Psoas muscle (tissue), 8 donors: ENCODE data around the gene EVI2B. TPM values are rescaled to one million over a fixed set of nuclear protein-coding genes. Genes with fewer than 3 reads are reported as not detected.

ENCODE experiments used
- ATAC-seq, 4 donors: fragments of 200-7000 bp; cut with Tn5 transposase; one replicate each; pipeline ENCODE4 v1.9.1; 2020; ENCODE audit warnings: moderate library complexity in 3 of 4, mild to moderate bottlenecking in 2 of 4
- DNase-seq, 2 donors: peaks; one replicate each; pipeline ENCODE4 v3.0.0-alpha.2; 2020
- H3K27ac ChIP-seq: fragments of 200-600 bp; one replicate; pipeline ENCODE4 v1.8.0; 2022
- H3K27me3 ChIP-seq, 3 donors: fragments of 200-600 bp in 1 of 3; one replicate each; pipeline versions ENCODE4 v1.6.1 to v1.8.0; 2013 to 2022; ENCODE audit warnings: low read length in 2 of 3, mild to moderate bottlenecking in 2 of 3, moderate library complexity in 1 of 3; ENCODE audit not compliant: insufficient read depth in 3 of 3
- H3K36me3 ChIP-seq, 2 donors: fragments of 200-600 bp in 1 of 2; one replicate each; pipeline versions ENCODE4 v1.6.1 to v1.8.0; 2013 to 2022; ENCODE audit warnings: low read depth in 1 of 2, mild to moderate bottlenecking in 1 of 2, moderate library complexity in 1 of 2; ENCODE audit not compliant: insufficient read depth in 1 of 2
- H3K4me1 ChIP-seq: fragments of 200-600 bp; one replicate; pipeline ENCODE4 v1.8.0; 2022
- H3K4me3 ChIP-seq: fragments of 200-600 bp; one replicate; pipeline ENCODE4 v1.8.0; 2022; ENCODE audit warnings: mild to moderate bottlenecking
- H3K9me3 ChIP-seq: fragments of 200-600 bp; one replicate; pipeline ENCODE4 v1.8.0; 2022
- WGBS, 3 donors: extraction: QIAGEN DNeasy Blood & Tissue Kit; methylation state at CpG; one replicate each; pipeline versions ENCODE4 v1.1.6 to v1.1.7; 2013; 5-methylcytosine and 5-hydroxymethylcytosine counted together
- intact Hi-C, 2 donors: fragments of 100-400 bp; cut with DNase I; formaldehyde crosslinking; loops; one replicate each; pipeline versions ENCODE4 v1.11.0 to v1.14.2; 2022
- polyA plus RNA-seq, 3 donors: library from polyadenylated mRNA; stranded (reverse); fragments of 200-250 nt; gene quantifications; one replicate each; pipeline ENCODE4 v1.2.3, GENCODE V29; 2013
- total RNA-seq, 4 donors: library from RNA; stranded (reverse); fragmentation: NEBNext Ultra II Directional in 2 of 4; extraction: Animal tissue kit (Norgen Biotek cat#: 25700) in 2 of 4; gene quantifications; one replicate each; pipeline versions ENCODE4 v1.2.1 to v1.2.4, GENCODE V29; 2021 to 2023
- TF ChIP-seq, protein P1 (sequence below): fragments of 200-600 bp; IDR thresholded peaks from one replicate; pipeline ENCODE4 v1.8.0; 2022; ENCODE audit warnings: antibody characterized with exemption
- donor health status: healthy with polysubstance abuse.
- donor health status: DM: no; HTN: no; CAD: no; lungs with moderate emphysema.
- donor health status: Bipolar disorder and iron deficiency.
- donor health status: healthy.
- donor health status: DM: yes; HTN: yes; CAD: no.
- donor health status: DM: no; HTN: no; CAD: no.
- donor health status: DM: no; HTN: no; CAD: no.
- donor health status: DM: yes; HTN: yes; CAD: no.

Gene EVI2B
- total and polyA plus RNA-seq, 7 donors, result 0.51 to 2.9 (median 1.2) TPM

- Histone ChIP-seq H3K36me3 (peaks cover 5 to 23% of the 10 kb centered on the region in 2 donors), H3K4me1 (no peaks in the 10 kb centered on the region), H3K27me3 (no peaks in the 10 kb centered on the region), H3K4me3 (no peak overlapping the region), H3K27ac (no peak overlapping the region), H3K9me3 (no peaks in the 10 kb centered on the region)
- DNase-seq (no peak), ATAC-seq (no peak)
- TF ChIP-seq, protein P1, sequence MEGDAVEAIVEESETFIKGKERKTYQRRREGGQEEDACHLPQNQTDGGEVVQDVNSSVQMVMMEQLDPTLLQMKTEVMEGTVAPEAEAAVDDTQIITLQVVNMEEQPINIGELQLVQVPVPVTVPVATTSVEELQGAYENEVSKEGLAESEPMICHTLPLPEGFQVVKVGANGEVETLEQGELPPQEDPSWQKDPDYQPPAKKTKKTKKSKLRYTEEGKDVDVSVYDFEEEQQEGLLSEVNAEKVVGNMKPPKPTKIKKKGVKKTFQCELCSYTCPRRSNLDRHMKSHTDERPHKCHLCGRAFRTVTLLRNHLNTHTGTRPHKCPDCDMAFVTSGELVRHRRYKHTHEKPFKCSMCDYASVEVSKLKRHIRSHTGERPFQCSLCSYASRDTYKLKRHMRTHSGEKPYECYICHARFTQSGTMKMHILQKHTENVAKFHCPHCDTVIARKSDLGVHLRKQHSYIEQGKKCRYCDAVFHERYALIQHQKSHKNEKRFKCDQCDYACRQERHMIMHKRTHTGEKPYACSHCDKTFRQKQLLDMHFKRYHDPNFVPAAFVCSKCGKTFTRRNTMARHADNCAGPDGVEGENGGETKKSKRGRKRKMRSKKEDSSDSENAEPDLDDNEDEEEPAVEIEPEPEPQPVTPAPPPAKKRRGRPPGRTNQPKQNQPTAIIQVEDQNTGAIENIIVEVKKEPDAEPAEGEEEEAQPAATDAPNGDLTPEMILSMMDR, result no peak
- 89 to 95% (median 95%) methylated on average over 2 of the region's 2 CpGs for WGBS, 3 donors
- intact Hi-C loops, result no loop called here
Observed at GRCh38 chr17:31281061-31281460, 32.8 kb downstream of the EVI2B start.

- peaks cover 5 to 29% of the 10 kb centered on the region in 2 donors for H3K36me3 ChIP-seq
- no peaks in the 10 kb centered on the region for H3K4me1 ChIP-seq
- TF ChIP-seq, protein P1, result no peak
- no peaks in the 10 kb centered on the region for H3K27me3 ChIP-seq
- intact Hi-C loops, result no loop called here
- WGBS, 3 donors, result 91 to 98% (median 94%) methylated on average over 2 of the region's 2 CpGs
- H3K4me3 ChIP-seq, result no peak overlapping the region
- H3K9me3 ChIP-seq, result no peaks in the 10 kb centered on the region
- no peak for ATAC-seq
- DNase-seq, result no peak
- no peak overlapping the region for H3K27ac ChIP-seq
Observed at GRCh38 chr17:31279401-31279800, 34.5 kb downstream of the EVI2B start.

DNA sequence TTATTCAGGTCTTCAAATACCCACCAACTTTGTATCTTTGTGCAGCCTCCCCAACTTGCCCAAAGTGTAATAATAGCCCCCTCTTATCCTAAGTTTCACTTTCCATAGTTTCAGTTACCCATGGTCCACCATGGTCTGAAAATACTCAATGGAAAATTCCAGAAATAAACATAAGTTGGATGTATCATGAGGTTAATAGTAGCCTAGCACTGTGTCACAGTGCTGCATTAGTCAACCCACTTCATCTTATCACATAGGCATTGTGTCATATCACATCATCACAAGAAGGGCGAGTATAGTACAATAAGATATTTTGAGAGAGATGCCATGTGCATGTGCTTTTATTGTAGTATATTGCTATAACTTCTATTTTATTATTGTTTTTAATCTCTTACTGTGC is 38.7 kb downstream of the EVI2B start:
- 94 to 97% (median 94%) methylated on average over 1 of the region's 1 CpG for WGBS, 3 donors
- peaks cover 5 to 25% of the 10 kb centered on the region in 2 donors for H3K36me3 ChIP-seq
- H3K4me1 ChIP-seq, result no peaks in the 10 kb centered on the region
- H3K9me3 ChIP-seq, result no peaks in the 10 kb centered on the region
- ATAC-seq (no peak), DNase-seq (no peak)
- intact Hi-C loops, result no loop called here
- no peak overlapping the region for H3K4me3 ChIP-seq
- H3K27ac ChIP-seq, result no peak overlapping the region
- no peaks in the 10 kb centered on the region for H3K27me3 ChIP-seq
- TF ChIP-seq, protein P1, result no peak

DNA sequence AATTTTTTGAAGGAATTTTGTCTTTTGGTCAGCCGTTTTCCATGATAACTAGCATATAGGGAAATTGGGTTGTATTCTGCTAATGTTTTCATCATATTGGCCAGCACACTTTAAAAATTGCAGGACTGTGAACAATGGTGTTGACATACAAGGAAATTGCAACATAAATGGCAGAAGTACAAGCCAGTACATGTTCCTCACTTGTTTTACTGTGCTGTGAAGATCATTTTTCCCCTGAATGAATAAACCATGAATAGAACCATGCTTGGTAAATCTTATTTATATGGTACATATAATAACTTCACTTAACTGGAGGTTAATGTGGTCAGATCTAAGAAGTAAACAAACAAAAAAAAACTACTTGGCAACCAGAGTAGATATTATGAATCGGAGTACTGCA is 39.6 kb downstream of the EVI2B start:
- Histone ChIP-seq H3K9me3 (no peaks in the 10 kb centered on the region), H3K27me3 (no peaks in the 10 kb centered on the region), H3K4me1 (peaks cover 7% of the 10 kb centered on the region), H3K36me3 (peaks cover 5 to 29% of the 10 kb centered on the region in 2 donors), H3K4me3 (no peak overlapping the region), H3K27ac (no peak overlapping the region)
- intact Hi-C loops, result no loop called here
- peak in 2 of 4 donors; percentile 59 to 72 for ATAC-seq
- no peak for DNase-seq
- TF ChIP-seq, protein P1, result no peak
- WGBS, 3 donors, result 57 to 83% (median 67%) methylated on average over 2 of the region's 2 CpGs

DNA sequence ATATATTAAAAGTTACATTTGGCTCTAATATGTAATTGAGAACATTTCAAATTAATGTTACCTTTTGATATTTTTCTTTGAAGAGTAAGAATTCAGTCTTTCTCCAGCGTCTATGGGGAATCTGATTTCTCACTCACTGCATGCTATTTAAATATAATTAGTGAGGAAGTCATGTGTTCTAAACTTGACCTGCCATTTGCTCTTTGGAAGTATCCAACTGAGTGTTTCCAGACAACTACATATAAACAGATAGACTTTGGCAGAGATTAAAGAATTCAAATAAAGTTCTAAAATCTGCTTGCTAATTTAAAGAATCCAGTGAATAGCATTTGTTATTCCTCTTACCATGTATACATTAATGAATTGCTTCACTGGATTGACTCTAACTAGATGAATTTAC is 40.3 kb downstream of the EVI2B start:
- Histone ChIP-seq H3K36me3 (peaks cover 5 to 34% of the 10 kb centered on the region in 2 donors), H3K27ac (no peak overlapping the region), H3K9me3 (no peaks in the 10 kb centered on the region), H3K4me1 (peaks cover 10% of the 10 kb centered on the region), H3K4me3 (no peak overlapping the region), H3K27me3 (no peaks in the 10 kb centered on the region)
- DNase-seq, result no peak
- 51 to 63% (median 58%) methylated on average over 1 of the region's 1 CpG for WGBS, 3 donors
- ATAC-seq, result no peak
- intact Hi-C loops, result no loop called here
- TF ChIP-seq, protein P1, result no peak
